Measurements from ENCODE around the gene MRFAP1. TPM values are rescaled to one million over a fixed set of nuclear protein-coding genes. Genes with fewer than 3 reads are reported as not detected.

MRFAP1 gene
- total RNA-seq, 6 experiments from 2014 or later, result 103 to 166 (median 129) TPM

- ATAC-seq (no peak), DNase-seq (no peak)
- no peak for TF ChIP-seq POLR2A (IDR thresholded peaks at IDR 0.05)
- TF ChIP-seq CTCF (IDR thresholded peaks at IDR 0.05), result no peak
- Histone ChIP-seq H3K4me3 (no peak overlapping the region), H3K9me3 (no peaks in the 10 kb centered on the region), H3K36me3 (peaks cover 0 to 15% (median 4%) of the 10 kb centered on the region in 4 donors), H3K4me1 (no peaks in the 10 kb centered on the region), H3K27ac (no peak overlapping the region), H3K27me3 (no peaks in the 10 kb centered on the region)
- WGBS (ENCODE audit: insufficient coverage, low coverage, low lambda C conversion rate, missing lambda C conversion rate), result 100% methylated on average over 1 of the region's 12 CpGs
- intact Hi-C loops (cut with DNase I), result no loop called here
Observed at GRCh38 chr4:6603128-6603527, 37.4 kb upstream of the MRFAP1 start.

GRCh38 chr4:6605114-6605513 lies 35.4 kb upstream of the MRFAP1 start:
- intact Hi-C loops (cut with DNase I), result no loop called here
- no peaks in the 10 kb centered on the region for H3K9me3 ChIP-seq
- H3K27ac ChIP-seq, result no peak overlapping the region
- H3K4me1 ChIP-seq, result no peaks in the 10 kb centered on the region
- DNase-seq (no peak), ATAC-seq (no peak)
- no CpG with 5 or more reads among the region's 8 CpGs for whole genome bisulfite sequencing (ENCODE audit: insufficient coverage, low coverage, low lambda C conversion rate, missing lambda C conversion rate)
- TF ChIP-seq CTCF (IDR thresholded peaks at IDR 0.05), result no peak
- TF ChIP-seq POLR2A (IDR thresholded peaks at IDR 0.05), result no peak
- H3K36me3 ChIP-seq, result peaks cover 0 to 15% (median 3%) of the 10 kb centered on the region in 4 donors
- H3K4me3 ChIP-seq, result no peak overlapping the region
- H3K27me3 ChIP-seq, result no peaks in the 10 kb centered on the region

- Histone ChIP-seq H3K27me3 (no peaks in the 10 kb centered on the region), H3K9me3 (no peaks in the 10 kb centered on the region), H3K4me1 (no peaks in the 10 kb centered on the region), H3K36me3 (peaks cover 0 to 15% (median 4%) of the 10 kb centered on the region in 4 donors), H3K4me3 (no peak overlapping the region), H3K27ac (no peak overlapping the region)
- intact Hi-C loops (cut with DNase I), result no loop called here
- TF ChIP-seq CTCF (IDR thresholded peaks at IDR 0.05), result no peak
- DNase-seq (no peak), ATAC-seq (no peak)
- whole genome bisulfite sequencing (ENCODE audit: insufficient coverage, low coverage, low lambda C conversion rate, missing lambda C conversion rate), result 89% methylated on average over 2 of the region's 2 CpGs
Observed at GRCh38 chr4:6605605-6606004, 34.9 kb upstream of the MRFAP1 start.

- peaks cover 0 to 22% (median 9%) of the 10 kb centered on the region in 4 donors for H3K36me3 ChIP-seq
- intact Hi-C loops (cut with DNase I), result no loop called here
- no peaks in the 10 kb centered on the region for H3K9me3 ChIP-seq
- ATAC-seq (no peak), DNase-seq (no peak)
- H3K4me3 ChIP-seq, result no peak overlapping the region
- 68% methylated on average over 5 of the region's 10 CpGs for WGBS (ENCODE audit: insufficient coverage, low coverage, low lambda C conversion rate, missing lambda C conversion rate)
- no peaks in the 10 kb centered on the region for H3K4me1 ChIP-seq
- no peak overlapping the region for H3K27ac ChIP-seq
- H3K27me3 ChIP-seq, result no peaks in the 10 kb centered on the region
- TF ChIP-seq POLR2A (IDR thresholded peaks at IDR 0.05) (no peak), CTCF (IDR thresholded peaks at IDR 0.05) (no peak)
Observed at GRCh38 chr4:6606465-6607235, 33.8 kb upstream of the MRFAP1 start.

Data from right lobe of liver (tissue), 6 donors.